NCI-H187 (cell line): ENCODE results near the gene STAC.

Source experiments
- DNase-seq, 2 experiments: peaks; one replicate each; lab custom pipeline; 2025; lab: John Stamatoyannopoulos, UW

STAC gene

DNA sequence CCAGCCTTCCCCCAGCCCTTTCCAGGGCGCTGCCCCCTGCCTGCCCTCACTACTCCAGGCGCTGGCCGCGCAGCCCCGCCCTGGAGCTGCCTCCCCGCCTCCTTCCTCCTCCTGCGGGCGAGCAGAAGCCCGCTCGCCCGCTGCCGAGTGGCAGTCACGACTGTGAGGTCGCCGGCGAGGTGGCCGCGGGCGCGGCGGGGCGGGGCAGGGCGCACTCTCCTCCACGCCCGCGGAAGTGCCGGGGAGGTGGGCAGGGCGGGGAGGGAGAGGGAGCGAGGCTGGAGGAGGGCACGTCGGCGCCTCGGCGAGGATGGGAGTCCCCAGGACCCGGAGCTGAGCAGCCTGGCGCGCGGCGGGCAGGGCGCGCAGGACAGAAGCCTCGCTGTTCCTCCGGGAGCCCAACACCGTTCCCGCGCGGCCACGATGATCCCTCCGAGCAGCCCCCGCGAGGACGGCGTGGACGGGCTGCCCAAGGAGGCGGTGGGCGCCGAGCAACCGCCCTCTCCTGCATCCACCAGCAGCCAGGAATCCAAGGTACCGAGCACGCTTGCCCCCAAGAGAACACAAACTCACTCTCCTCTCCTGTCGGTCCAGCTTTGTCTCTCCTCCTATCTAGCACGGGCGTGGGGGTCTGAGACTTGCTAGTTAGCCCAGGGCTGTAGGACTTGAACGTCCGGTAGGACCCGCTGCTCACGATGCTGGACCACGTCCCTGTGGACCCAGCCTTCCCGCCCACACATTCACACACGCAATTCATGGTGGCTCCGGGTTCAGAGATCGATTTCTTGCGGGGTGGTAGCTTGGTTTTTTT, at the start of gene STAC:
STAC (plus strand) TSS at position 284 of the 811 bp plus-strand sequence; CDS start at position 424, 140 bp downstream.
- no peak for DNase-seq

DNA sequence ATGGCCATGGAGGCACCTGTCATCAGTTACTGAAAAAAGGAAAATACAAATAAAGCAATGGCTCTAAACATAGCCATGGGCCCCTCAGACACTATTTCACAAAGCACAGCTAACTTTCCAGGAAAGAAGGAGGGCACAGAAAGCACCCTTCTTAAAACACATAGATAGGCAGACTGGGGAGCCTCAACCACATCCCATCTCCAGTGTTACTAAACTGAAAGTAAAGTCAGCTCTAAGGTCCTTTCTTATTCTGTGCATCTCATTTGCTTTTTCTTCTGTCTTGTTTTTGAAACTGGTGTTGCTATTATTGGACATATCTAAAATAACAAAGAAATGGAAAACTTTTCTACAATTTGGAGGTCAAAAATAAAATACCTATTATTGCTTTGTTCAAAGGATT, 48.2 kb upstream of the STAC start:
- DNase-seq: no peak

DNA sequence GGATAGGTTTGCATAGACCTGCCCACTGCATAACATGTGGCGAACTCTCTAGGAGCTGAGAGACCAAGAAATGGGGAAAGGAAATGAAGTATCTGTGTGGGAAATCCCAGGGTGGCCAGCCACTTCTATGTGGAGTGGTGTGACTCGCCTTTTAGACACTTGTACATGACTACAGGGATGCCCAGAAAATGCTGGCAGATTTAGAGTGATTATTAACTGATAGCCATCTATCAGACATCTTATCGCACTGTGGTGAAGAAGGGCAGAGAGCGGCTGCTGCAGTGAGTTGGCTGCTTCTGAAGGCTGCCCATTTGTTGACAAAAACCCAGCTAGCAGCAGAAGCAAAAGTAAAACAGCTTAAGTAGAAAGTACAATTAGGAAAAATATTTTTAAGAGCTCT, 18.1 kb upstream of the STAC start:
- no peak for DNase-seq

DNA sequence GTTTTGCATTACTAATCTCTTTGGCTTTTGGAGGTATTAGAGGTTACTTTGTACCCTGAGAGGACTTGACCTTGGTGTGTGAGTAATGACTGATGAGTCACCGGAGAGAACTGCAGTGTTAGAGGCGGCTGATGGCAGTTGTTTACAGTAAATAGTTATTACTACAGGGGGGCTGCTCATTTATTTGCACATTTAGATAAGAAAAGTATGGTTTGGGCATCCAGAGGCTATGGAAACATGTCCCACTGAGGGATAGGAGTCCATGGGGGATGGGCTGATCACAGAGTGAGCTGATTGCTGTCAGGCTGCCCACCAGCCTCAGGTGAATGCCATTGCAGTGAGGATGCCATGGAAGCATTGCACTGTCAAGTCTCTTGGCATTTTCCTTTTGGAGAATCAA, 17.3 kb upstream of the STAC start:
- DNase-seq: no peak

DNA sequence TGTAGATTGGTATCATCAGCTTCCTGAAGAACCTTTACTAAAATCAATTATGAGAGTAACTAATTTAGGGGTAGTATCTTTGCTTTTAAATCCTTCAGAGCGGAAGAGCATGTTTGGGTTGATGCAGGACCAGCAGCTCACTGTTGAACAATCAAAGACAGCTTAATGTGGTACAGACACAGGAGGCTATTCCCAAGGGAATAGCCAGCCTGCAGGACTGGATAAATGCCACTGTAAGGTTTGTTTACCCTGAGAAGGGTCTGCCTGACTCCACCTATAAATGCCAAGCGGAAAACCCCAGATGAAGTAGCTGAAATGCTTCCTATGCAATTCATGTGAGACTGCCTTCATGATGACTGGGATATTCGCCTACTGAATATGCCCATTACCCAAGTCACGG, 16.0 kb upstream of the STAC start:
- peak in 1 of 2 experiments; percentile 9 for DNase-seq

GRCh38 chr3:36365829-36366228, 14.5 kb upstream of the STAC start:
- no peak for DNase-seq

- DNase-seq: no peak
These were observed 14.0 kb upstream of the STAC start for GRCh38 chr3:36366308-36366707.

DNA sequence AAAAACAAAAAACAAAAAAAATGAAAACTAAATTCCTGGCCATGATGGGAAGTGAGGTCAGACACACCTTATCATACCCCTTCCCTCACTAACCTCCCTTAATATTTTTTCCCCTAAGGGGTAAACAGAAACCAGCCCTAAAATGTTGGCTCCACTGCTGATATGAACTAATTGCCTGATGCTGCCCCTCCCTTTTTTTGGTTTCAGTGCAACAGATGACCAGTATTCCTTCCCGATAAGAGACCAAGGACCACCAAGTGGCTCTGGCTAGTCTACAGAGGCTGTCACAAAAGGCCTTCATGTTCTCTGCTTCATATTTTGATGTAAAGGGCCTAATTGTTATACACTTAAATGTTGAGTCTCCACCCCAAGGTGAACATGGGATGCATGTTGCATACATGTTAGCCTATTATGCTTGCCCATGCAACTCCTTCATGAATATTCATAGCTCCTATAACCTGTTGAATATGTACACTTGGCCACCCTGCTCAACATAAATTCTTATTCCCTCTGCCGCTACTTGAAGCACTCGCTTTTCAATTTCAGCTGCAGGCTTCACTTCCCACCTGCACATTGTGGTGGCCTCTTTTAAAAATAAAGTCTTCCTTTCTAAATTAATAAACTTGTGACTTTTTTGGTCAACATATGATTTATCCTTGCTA, 12.3 kb upstream of the STAC start:
- DNase-seq: no peak

DNA sequence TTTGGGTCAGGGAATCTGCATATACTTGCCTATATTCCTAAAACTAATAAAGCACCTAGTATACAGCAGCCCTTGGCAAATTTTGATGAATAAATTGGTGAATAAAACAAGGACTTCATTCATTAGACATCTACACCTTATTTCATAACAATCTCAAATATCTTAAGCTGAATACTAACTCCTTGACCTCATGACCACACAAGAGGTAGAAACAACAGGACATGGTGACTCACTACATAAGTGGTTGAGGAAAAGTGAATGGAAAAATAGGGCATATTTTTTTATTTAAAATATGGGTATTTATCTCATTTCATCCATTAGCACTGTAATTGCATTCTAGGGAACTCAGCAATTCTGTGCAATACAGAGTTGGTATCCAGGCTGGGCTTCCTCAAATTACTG, 7.8 kb upstream of the STAC start:
- DNase-seq: no peak

DNA sequence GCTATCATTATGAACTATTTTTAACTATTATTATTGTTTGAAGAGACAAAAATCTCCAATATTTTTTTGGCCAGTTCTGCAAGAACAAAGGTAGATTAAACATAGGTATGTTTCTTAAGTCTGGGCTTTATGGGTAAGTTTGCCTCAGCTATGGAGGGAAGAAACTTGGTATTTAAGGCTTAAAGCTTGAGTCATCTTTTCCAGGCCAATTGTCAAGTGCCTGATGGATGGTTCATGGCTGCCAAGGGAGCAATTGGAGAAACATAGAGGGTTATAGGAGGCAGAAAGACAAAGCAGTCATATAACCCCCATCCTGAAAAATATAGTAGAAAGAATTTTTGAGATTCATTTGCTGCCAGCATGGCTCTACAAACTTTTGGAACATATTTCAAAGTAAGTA, 7.2 kb upstream of the STAC start:
- no peak for DNase-seq

- DNase-seq: no peak
These were observed 6.6 kb upstream of the STAC start for GRCh38 chr3:36373666-36374065.

DNA sequence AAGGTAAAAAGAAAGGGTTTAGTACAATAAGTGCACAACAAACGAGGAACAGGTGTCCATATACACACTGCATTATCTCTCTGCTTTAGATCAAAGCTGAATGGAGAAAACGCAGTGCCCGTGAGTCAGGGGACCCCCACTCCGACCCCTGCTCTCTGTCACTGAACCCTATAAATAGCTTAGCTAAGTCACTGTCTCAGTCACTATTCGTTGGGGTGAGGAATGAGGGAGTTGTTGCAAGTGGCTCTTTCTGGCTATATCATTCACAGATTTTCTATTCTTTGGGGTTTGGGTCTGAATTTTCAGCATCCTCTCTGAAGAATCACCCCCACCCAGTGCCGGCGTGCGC, 458 bp upstream of the STAC start:
- no peak for DNase-seq

DNA sequence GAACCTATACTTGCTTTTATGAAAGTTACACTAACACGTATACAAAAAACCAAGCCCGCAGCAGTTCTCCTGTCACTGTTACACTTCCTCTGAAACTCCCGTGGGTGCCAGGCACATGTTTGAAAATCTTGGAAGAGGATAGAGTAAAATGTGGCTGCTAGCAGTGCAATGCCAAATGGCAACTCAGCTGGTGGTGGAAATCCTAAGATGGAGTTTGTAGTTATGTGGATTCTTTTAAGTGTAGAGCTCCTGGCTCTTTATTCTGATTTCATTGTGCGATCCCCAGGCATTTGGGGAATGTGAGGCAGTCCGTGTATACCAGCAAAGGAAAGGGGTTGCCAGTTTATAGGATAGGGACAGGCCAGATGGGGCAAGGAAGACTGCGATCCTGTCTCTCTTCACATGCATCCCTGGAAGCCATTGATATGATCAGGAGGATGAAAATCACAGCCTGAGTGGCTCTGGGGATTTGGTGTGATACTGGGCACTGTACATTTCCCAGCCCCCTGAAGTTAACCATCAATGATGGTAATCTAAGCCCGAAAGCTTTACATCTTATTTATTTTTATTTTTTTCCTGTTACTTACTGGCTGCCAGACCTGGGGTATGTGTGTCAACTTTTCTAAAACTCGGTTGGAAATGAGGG, 1.1 kb downstream of the STAC start:
- no peak for DNase-seq

DNA sequence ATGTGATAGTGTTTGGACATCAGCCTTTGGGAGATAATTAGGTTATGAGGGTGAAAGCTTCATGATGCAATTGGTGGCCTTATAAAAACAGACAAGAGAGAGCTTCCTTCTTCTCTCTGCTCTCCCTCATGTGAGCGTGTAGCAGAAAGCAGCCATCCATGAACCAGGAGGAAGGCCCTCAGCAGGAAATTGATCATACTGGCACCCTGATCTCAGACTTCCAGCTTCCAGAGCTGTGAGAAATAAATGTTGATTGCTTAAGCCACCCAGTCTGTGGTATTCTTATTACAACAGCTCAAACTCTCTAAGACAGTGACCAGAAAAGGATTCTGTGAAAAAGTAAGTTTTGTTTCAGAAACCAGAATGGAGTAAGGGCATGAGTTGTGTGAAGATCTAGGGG, 13.3 kb downstream of the STAC start:
- no peak for DNase-seq

GRCh38 chr3:36394176-36394575, 13.9 kb downstream of the STAC start:
- DNase-seq: no peak

DNA sequence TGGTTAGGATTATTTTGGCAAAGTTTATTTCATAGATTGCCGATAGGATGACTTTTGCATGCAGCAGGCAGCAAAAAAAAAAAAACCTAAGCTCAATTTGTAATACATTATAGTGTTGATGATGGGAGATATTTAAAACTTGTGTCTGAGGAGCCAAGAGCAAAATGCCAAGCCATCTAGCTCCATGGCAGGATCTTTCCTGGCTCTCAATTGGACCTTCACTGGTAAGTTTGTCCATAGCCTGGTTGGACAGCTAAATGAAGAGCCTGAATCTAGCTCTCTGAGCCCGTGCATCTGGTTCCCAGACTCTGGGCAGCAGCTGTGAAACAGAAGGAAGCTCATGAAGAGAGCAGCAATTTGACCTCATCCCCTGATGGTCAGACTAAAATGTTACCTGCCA, 17.5 kb downstream of the STAC start:
- no peak for DNase-seq

DNA sequence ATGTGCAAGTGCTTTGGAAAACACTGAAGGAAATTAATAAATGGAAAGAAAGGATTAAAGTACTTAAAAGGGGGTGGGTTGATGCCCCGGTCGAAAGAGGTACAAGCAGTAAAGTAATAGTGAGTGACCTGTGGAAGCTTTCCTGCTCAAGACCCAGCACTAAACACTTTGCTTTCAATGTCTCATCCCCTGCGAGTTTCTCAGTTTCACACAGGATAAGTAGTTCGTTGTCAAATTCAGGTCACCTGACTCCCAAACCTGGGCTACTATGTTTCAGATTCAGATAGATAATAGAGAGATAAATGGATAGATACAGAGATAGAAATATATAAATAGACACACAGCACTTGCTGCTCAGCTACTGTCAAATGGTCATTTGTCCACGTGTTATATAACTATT, 19.6 kb downstream of the STAC start:
- no peak for DNase-seq

GRCh38 chr3:36401056-36401455, 20.8 kb downstream of the STAC start:
- DNase-seq: no peak

GRCh38 chr3:36403661-36404060, 23.4 kb downstream of the STAC start:
- DNase-seq: no peak

DNA sequence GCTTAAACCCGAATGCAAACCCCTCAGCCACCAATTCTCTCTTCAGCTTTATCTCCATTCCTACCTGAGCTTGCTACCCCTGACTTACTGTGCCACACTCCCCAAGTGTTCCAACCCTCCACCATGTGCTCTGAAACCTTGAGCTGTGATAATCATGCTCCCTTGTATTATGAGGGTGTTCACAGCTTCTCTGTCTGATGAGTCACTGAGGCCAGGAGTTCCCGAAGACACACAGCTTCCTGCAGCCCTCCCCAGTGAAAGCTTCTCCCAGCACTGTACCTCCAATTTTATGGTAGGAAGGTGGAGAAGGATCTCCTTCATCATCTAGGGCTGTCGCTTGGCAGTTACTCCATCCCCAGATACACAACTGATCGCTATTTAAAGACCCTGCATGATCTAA, 24.9 kb downstream of the STAC start:
- DNase-seq: no peak

DNA sequence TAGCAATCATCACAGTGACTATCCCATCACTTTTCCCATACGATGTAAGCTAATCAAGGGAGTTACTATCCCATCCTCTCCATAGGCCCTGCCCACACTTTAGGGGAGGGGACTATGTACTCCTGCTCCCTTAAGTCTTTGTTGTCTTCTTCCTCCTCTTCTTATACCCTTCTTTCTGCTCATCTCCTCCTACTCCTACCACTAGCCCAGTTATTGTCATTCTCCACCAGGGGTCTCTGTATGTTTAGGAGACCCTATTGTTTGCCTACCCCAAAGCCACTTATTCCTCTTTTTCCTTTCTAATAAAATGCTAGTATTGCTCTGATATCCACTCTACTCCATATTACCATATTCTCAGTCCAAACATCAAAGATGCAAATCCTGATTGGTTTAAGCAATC, 27.8 kb downstream of the STAC start:
- DNase-seq: no peak

- no peak for DNase-seq
These were observed 29.6 kb downstream of the STAC start for GRCh38 chr3:36409862-36410261.

DNA sequence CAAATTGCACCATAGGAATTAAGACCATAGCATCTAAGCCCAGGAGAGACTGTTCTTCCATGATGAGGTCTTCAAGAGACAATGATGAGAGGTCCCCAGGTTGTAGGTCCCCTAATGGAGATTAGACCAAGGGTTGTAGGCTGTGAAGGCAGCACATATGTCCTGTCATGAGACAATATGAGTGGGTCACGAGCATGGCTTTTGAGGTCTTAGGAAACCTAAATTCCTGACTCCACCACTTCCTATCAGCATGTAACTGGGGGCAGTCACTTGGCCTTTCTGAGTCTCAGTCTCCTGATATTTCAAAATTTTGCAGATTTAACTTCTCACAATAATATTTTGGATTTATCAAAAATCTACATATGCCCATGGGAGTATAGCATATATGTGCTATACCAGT, 31.3 kb downstream of the STAC start:
- no peak for DNase-seq
